HPDE6-E6E7 (cell line): ENCODE data around the gene RAD51.
A peak's percentile ranks its signal among the peaks of the same experiment; 100 is the strongest.
"Not testable (repeated sequence)": the region's sequence is repeated elsewhere in the genome, so short reads cannot be mapped to it uniquely, and the experiment has no call there.

Source experiments
- DNase-seq: peaks from one replicate; pipeline ENCODE4 v3.0.0; 2011; ENCODE audit warnings: missing footprints; ENCODE audit errors: extremely low spot score

RAD51 gene

DNA sequence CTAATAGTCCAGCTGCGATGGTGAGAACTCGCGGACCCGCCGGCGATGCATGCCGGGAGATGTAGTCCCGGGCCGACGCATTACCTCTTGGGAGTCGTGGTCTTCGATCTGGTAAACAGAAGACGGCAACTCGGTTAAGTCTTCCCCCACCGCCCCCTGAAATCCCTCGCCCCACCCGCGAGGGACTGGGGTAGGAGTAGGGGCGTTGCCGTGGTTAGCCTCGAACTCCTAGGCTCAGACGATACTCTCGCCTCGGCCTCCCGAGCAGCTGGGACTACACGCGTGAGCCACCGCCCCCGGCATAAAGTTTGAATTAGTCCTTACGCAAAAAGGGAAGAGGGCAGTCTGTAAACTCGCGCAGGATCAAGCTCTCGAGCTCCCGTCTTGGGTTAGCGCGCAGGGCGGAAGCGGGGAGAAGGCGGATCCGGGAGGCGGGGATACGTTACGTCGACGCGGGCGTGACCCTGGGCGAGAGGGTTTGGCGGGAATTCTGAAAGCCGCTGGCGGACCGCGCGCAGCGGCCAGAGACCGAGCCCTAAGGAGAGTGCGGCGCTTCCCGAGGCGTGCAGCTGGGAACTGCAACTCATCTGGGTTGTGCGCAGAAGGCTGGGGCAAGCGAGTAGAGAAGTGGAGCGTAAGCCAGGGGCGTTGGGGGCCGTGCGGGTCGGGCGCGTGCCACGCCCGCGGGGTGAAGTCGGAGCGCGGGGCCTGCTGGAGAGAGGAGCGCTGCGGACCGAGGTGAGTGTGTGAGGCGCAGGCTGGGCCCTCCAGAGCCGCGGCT lies at the start of gene RAD51:
RAD51 (plus strand) TSS at position 487 of the 781 bp plus-strand sequence. CDS start 3,585 bp downstream, outside the sequence.
- DNase-seq, result peak; percentile 93

DNA sequence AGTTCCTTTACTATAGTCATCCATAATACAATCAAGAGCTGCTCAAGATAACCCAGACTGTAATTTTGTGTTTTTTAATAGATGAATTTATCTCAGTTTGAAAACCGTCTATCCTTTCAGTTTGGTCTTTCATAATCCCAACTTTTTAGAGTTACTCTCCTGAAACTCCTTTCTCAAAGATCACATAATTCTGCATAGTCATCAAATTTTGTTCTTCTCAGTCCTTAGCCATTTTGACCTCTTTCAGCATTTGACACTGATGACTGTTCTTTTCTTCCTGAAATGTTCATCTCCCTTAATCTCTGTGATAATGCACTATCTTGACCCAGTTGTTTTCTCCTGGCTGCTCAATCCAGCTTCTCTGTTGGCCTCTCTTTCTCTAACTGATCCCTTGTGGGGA lies 47.5 kb upstream of the RAD51 start:
- no peak for DNase-seq

- DNase-seq, result no peak
These were observed 44.5 kb upstream of the RAD51 start for GRCh38 chr15:40650479-40650878.

GRCh38 chr15:40660686-40661085 lies 34.3 kb upstream of the RAD51 start:
- no peak for DNase-seq

- no peak for DNase-seq
These were observed 30.1 kb upstream of the RAD51 start for GRCh38 chr15:40664909-40665308.

DNA sequence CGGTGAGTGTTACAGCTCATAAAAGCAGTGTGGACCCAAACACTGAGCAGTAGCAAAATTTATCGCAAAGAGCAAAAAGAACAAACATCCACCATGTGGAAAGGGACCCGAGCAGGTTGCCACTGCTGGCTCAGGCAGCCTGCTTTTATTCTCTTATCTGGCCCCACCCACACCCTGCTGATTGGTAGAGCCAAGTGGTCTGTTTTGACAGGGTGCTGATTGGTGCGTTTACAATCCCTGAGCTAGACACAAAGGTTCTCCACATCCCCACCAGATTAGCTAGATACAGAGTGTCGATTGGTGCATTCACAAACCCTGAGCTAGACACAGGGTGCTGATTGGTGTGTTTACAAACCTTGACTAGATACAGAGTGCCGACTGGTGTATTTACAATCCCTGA lies 18.7 kb upstream of the RAD51 start:
- DNase-seq, result not testable (repeated sequence)

DNA sequence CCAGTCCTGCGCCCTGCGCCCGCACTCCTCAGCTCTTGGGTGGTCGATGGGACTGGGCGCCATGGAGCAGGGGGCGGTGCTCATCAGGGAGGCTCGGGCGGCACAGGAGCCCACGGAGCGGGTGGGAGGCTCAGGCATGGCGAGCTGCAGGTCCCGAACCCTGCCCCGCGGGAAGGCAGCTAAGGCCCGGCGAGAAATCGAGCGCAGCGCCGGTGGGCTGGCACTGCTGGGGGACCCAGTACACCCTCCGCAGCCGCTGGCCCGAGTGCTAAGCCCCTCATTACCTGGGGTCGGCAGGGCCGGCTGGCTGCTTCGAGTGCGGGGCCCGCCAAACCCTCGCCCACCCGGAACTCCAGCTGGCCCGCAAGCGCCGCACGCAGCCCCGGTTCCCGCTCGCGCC lies 18.1 kb upstream of the RAD51 start:
- DNase-seq, result not testable (repeated sequence)

DNA sequence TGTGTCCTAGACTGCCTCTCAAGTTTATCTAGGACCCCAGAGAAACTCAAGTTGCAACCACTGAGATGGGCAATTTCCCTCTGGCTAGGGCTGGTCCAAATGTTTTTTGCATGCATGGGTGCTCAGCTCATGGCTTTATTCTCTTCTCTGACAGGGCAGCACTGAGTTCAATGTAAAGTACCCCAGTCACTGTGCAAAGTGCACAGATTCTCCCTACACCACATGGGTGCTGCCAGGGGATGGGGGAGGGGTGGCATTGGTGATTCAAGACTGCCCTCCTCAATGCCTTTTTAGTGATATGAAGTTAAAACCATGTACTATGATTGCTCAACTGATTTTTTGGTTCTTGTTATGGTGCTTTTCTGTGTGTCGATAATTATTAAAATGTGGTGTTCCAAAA lies 14.8 kb upstream of the RAD51 start:
- no peak for DNase-seq

- not testable (repeated sequence) for DNase-seq
These were observed 14.0 kb upstream of the RAD51 start for GRCh38 chr15:40680959-40681358.

- DNase-seq, result no peak
These were observed 10.6 kb upstream of the RAD51 start for GRCh38 chr15:40684381-40684780.

- DNase-seq, result no peak
These were observed 9.6 kb upstream of the RAD51 start for GRCh38 chr15:40685376-40685775.

DNA sequence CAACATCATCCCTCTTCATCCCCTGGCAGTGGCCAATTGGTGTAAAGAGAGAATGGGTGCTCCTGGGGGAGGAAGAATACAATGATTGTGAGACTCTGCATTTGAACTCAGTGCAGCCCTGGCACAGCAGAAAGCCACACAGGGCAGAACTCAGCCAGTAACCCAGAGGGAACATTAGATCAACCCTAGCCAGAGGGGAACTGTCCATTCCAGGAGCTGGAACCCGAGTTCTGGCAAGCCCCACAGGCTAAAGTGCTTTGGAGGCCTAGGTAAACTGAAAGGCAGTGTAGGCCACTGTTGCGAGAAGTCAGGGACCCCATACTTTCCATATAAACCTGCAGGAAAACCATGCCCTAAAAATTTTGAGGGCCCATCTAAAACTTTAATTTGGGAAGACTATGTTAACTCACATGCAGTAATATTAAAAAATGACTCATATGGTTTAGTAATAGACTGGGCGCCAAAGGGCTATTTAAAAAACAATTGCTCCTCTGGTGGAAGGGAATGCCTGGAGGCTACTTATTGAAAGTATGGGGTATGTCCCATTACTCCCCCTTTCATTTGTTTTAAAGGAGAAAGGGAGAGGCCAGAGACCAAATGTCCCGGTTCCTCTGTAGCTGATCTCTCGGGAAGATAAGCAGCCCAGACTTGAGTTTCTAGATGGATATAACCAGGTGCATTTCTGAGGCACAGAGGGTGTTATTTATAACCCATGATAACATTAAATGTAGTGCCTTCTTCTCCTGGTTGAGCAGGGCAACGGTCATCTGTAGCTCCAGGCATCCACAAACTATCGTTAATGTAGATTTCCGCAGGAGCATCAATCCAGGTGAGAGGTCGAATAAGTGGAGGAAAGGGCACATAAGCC lies 5.8 kb upstream of the RAD51 start:
- DNase-seq, result no peak

DNA sequence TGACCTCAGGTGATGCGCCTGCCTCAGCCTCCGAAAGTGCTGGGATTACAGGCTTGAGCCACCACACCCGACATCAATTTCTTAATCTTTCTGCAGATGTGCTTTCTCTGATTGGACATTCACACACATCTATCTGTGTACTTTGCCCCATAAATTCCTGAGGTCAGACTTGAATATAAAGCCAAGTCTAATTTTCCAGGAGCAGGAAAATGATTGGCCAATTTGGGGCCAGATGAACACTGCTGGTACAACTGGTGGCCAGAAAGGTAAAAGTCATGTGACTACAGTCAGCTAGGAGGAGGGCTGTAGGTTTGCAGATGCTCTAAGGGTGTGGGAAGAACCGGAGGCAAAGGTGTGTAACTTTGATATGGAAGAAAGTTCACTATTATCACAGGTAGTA lies 3.2 kb upstream of the RAD51 start:
- DNase-seq, result no peak

GRCh38 chr15:40693904-40694687 lies 878 bp upstream of the RAD51 start:
- DNase-seq, result no peak

DNA sequence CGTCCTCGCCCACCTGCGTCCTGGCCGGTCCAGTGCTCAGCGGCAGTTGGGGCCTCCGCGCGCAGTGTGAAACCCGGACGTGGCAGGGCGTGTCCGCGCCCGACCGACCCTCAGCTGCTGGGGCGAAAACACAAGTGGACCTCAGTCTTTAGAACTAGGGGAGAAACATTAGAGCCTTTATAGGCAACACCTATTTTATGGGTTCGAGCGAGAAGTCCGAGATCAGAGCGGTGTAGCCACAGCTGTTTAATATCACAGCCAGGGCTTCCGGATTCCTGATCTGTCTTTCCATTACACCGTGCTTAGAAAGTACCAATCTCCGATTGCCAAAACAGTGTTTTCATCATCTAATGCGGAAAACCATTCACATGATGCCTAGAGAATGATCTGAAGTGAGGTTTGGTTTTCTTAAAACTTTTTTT lies 506 bp downstream of the RAD51 start:
- DNase-seq, result peak; percentile 32

DNA sequence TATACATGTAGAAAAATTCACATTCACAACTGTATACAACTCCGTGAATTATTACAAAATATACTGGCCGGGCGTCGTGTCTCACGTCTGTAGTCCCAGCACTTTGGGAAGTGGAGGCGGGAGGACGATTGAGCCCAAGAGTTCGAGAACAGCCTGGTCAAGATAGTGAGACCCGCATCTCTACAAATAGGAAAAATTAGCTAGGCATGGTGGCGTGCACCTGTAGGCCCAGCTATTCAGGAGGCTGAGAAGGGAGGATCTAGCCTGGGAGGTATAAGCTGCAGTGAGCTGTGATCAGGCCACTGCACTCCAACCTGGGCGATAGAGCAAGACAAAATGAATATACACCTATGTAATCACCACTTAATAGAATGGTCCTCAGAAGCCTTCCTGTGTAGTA lies 1.3 kb downstream of the RAD51 start:
- DNase-seq, result no peak

DNA sequence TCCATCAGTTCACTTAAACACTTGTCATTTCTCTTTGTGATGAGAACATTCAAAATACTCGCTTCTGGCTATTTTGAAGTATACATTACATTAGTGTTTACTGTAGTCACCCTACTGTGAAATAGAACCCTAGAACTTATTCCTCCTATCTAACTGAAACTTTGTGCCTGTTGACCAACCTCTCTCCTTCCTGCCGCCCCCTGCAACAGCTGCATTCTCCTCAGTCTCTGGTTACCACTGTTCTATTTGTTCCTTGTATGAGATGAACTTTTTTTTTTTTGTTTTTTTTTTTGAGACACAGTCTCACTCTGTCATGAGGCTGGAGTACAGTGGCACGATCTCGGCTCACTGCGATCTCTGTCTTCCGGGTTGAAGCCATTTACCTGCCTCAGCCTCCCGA lies 2.9 kb downstream of the RAD51 start:
- no peak for DNase-seq

GRCh38 chr15:40702077-40702476 lies 7.1 kb downstream of the RAD51 start:
- no peak for DNase-seq

DNA sequence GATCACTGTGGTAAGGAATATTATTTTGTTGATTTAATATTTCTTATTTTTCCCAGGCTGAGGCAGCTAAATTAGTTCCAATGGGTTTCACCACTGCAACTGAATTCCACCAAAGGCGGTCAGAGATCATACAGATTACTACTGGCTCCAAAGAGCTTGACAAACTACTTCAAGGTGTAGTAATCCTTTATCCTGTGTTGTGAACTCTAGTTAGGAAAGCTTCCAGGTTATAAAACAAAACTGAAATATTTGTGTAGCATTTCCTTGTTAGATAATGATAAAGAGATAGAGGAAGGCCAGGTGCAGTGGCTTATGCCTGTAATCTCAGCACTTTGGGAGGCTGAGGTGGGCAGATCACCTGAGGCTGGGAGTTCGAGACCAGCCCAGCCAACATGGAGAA lies 11.1 kb downstream of the RAD51 start:
- no peak for DNase-seq

GRCh38 chr15:40714144-40714543 lies 19.2 kb downstream of the RAD51 start:
- DNase-seq, result no peak

DNA sequence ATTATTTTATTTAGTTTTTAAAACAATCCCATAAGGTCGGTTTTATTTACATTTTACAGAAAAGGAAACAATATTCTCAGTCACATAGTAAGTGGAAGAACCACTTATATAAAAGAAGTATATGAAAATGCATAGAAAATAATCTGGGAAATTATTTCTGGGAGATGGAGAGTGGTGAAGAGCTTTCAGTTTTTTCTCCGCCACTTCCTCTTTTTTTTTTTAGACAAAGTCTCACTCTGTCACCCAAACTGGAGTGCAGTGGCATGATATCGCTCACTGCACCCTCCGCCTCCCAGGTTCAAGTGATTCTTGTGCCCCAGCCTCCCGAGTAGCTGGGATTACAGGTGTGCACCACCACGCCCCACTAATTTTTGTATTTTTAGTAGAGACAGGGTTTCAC lies 21.2 kb downstream of the RAD51 start:
- DNase-seq, result no peak

DNA sequence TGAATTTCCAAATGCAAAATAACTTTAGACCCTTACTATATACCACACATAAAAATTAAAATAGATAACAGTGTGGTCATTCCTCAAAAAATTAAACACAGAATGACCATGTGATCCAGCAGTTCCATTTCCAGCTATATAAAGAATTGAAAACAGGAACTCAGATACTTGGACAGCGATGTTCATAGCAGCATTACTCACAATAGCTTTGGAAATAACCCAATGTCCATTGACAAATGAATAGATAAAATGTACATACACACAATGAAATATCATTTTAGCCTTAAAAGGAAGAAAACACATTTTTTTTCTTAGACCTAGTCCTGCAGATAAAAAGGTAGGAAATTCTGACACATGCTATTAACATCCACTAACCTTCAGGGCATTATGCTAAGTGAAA lies 26.7 kb downstream of the RAD51 start:
- no peak for DNase-seq
